GM12878 (cell line): Measurements from ENCODE around the gene APOC4. TPM values are rescaled to one million over a fixed set of nuclear protein-coding genes. Genes with fewer than 3 reads are reported as not detected.

ENCODE experiments used
- ASH2L ChIP-seq: fragments of 300-600, 200-600 bp; sonication (generic); IDR thresholded peaks from 2 replicates; pipeline ENCODE4 v1.6.1; 2017; ENCODE audit warnings: low read depth, mild to moderate bottlenecking, borderline replicate concordance
- CHD4 ChIP-seq: fragments of 200-600 bp; sonication (generic); IDR thresholded peaks from 2 replicates; pipeline ENCODE4 v1.6.1; 2016; ENCODE audit warnings: mild to moderate bottlenecking
- EZH2 ChIP-seq: IDR thresholded peaks from 2 replicates; pipeline ENCODE4 v1.6.1; 2012; ENCODE audit warnings: low read depth, mild to moderate bottlenecking, control low read depth, inconsistent platforms, low read length, borderline replicate concordance; ENCODE audit not compliant: control insufficient read depth
- PBX3 ChIP-seq: IDR thresholded peaks from 2 replicates; pipeline ENCODE4 v1.6.1; 2011; ENCODE audit warnings: mild to moderate bottlenecking, low read depth, low read length, moderate library complexity; ENCODE audit not compliant: insufficient replicate concordance
- RAD21 ChIP-seq: IDR thresholded peaks from 2 replicates; pipeline ENCODE4 v1.6.1; 2011; ENCODE audit warnings: mild to moderate bottlenecking, low read depth, low read length, moderate library complexity; ENCODE audit not compliant: insufficient read depth
- RBBP5 ChIP-seq: fragments of 200-600 bp; sonication (generic); conservative IDR thresholded peaks from 2 replicates; pipeline ENCODE4 v1.6.1; 2016
- RELB ChIP-seq: fragments of 450-650 bp; IDR thresholded peaks from 2 replicates; pipeline ENCODE4 v1.6.1; 2017; ENCODE audit warnings: low read depth, mild to moderate bottlenecking, moderate library complexity
- RFX5 ChIP-seq: IDR thresholded peaks from 2 replicates; pipeline ENCODE4 v1.6.1; 2011; ENCODE audit warnings: low read depth, low read length, improper control_type of control experiment
- SMAD5 ChIP-seq: IDR thresholded peaks from 2 replicates; pipeline ENCODE4 v1.6.1; 2016; ENCODE audit warnings: antibody characterized with exemption, low read depth
- SPI1 ChIP-seq: IDR thresholded peaks from 2 replicates; pipeline ENCODE4 v1.6.1; 2011; ENCODE audit warnings: low read depth, mild to moderate bottlenecking, low read length, moderate library complexity, borderline replicate concordance; ENCODE audit not compliant: insufficient read depth
- ZBTB11 ChIP-seq: fragments of 450-650 bp; formaldehyde crosslinking; IDR thresholded peaks from 2 replicates; pipeline ENCODE4 v1.5.0; 2022; ENCODE audit warnings: mild to moderate bottlenecking, missing genetic modification characterization
- ZBTB33 ChIP-seq: fragments of 450-650 bp; IDR thresholded peaks from 2 replicates; pipeline ENCODE4 v1.6.1; 2017; ENCODE audit warnings: mild to moderate bottlenecking
- polyA plus RNA-seq, 11 experiments: library from polyadenylated mRNA; depleted of rRNA in 4 of 11; unstranded in 6 of 11; stranded (reverse) in 5 of 11; fragments of >200 nt; fragmentation: Nextera tagmentation in 4 of 11; fragmentation: Illumina TruSeq in 1 of 11; extraction: Ambion mirVana in 4 of 11; extraction: Trizol in 1 of 11; gene quantifications; 1 replicate in 1 of 11; 2 replicates in 10 of 11; pipeline versions ENCODE4 v1.2.1 to v1.2.3, GENCODE V29; 2011 to 2016; ENCODE audit warnings: inconsistent platforms in 2 of 11, missing spikeins in 2 of 11, low read depth in 1 of 11
- total RNA-seq, 4 experiments: library from RNA; depleted of rRNA in 3 of 4; stranded (reverse); fragments of >200 nt in 3 of 4; fragmentation: Illumina TruSeq in 1 of 4; extraction: Trizol in 1 of 4; gene quantifications; 2 replicates each; pipeline versions ENCODE4 v1.2.1 to v1.2.3, GENCODE V29; 2013 to 2021
- TF ChIP-seq, protein P1 (sequence below): fragments of 450-650 bp; IDR thresholded peaks from 2 replicates; pipeline ENCODE4 v1.6.1; 2017; ENCODE audit warnings: mild to moderate bottlenecking, moderate library complexity
- TF ChIP-seq, protein P2 (sequence below): fragments of 450-650 bp; IDR thresholded peaks from 2 replicates; pipeline ENCODE4 v1.6.1; 2017; ENCODE audit warnings: mild to moderate bottlenecking, low read depth, inconsistent platforms; ENCODE audit not compliant: poor library complexity, severe bottlenecking

Gene APOC4
- total and polyA plus RNA-seq, 10 of the 15 experiments (the other 5 are each of a cell fraction or from before 2014, with no cell fraction given), result not detected

- TF ChIP-seq, protein P1, sequence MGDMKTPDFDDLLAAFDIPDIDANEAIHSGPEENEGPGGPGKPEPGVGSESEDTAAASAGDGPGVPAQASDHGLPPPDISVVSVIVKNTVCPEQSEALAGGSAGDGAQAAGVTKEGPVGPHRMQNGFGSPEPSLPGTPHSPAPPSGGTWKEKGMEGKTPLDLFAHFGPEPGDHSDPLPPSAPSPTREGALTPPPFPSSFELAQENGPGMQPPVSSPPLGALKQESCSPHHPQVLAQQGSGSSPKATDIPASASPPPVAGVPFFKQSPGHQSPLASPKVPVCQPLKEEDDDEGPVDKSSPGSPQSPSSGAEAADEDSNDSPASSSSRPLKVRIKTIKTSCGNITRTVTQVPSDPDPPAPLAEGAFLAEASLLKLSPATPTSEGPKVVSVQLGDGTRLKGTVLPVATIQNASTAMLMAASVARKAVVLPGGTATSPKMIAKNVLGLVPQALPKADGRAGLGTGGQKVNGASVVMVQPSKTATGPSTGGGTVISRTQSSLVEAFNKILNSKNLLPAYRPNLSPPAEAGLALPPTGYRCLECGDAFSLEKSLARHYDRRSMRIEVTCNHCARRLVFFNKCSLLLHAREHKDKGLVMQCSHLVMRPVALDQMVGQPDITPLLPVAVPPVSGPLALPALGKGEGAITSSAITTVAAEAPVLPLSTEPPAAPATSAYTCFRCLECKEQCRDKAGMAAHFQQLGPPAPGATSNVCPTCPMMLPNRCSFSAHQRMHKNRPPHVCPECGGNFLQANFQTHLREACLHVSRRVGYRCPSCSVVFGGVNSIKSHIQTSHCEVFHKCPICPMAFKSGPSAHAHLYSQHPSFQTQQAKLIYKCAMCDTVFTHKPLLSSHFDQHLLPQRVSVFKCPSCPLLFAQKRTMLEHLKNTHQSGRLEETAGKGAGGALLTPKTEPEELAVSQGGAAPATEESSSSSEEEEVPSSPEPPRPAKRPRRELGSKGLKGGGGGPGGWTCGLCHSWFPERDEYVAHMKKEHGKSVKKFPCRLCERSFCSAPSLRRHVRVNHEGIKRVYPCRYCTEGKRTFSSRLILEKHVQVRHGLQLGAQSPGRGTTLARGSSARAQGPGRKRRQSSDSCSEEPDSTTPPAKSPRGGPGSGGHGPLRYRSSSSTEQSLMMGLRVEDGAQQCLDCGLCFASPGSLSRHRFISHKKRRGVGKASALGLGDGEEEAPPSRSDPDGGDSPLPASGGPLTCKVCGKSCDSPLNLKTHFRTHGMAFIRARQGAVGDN, result peak; percentile 44; the same call in 1 of the 2 replicates
- peak; percentile 67 for TF ChIP-seq RAD21
- TF ChIP-seq RELB, result no peak
- TF ChIP-seq SPI1, result no peak
- TF ChIP-seq ZBTB11, result no peak
- no peak for TF ChIP-seq RBBP5
- TF ChIP-seq ZBTB33, result no peak
- no peak for TF ChIP-seq PBX3
- no peak for TF ChIP-seq CHD4
- no peak for TF ChIP-seq SMAD5
- no peak for TF ChIP-seq ASH2L
- no peak for TF ChIP-seq EZH2
- TF ChIP-seq, protein P2, sequence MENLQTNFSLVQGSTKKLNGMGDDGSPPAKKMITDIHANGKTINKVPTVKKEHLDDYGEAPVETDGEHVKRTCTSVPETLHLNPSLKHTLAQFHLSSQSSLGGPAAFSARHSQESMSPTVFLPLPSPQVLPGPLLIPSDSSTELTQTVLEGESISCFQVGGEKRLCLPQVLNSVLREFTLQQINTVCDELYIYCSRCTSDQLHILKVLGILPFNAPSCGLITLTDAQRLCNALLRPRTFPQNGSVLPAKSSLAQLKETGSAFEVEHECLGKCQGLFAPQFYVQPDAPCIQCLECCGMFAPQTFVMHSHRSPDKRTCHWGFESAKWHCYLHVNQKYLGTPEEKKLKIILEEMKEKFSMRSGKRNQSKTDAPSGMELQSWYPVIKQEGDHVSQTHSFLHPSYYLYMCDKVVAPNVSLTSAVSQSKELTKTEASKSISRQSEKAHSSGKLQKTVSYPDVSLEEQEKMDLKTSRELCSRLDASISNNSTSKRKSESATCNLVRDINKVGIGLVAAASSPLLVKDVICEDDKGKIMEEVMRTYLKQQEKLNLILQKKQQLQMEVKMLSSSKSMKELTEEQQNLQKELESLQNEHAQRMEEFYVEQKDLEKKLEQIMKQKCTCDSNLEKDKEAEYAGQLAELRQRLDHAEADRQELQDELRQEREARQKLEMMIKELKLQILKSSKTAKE, result no peak
- no peak for TF ChIP-seq RFX5
These were observed 47.0 kb downstream of the APOC4 start (continued) for GRCh38 chr19:44988896-44989556.
